Myocyte (in vitro differentiated cells): Measurements from ENCODE around the gene TTBK1. TPM values are rescaled to one million over a fixed set of nuclear protein-coding genes. Genes with fewer than 3 reads are reported as not detected.

Source experiments
- DNase-seq: peaks from one replicate; pipeline ENCODE4 v3.0.0-alpha.2; 2012; ENCODE audit warnings: low read depth
- polyA plus RNA-seq: library from polyadenylated mRNA; unstranded; fragments of >200 nt; gene quantifications from one replicate; pipeline ENCODE4 v1.2.1, GENCODE V29; 2012; ENCODE audit warnings: missing spikeins
- total RNA-seq: library from RNA; depleted of rRNA; stranded (reverse); fragments of >200 nt; gene quantifications from 2 replicates; pipeline ENCODE4 v1.2.3, GENCODE V29; 2014

The TTBK1 gene
- total RNA-seq = not detected in 2 replicates
- polyA plus RNA-seq = 0.01 TPM

GRCh38 chr6:43242908-43243663 is at the start of gene TTBK1:
Gene TTBK1, plus strand, starts transcription at chr6:43243481. Its CDS starts 3,180 bp downstream, at chr6:43246661.
- no peak for DNase-seq

- no peak for DNase-seq
Measured at GRCh38 chr6:43193929-43194328, 49.4 kb upstream of the TTBK1 start.

- DNase-seq = peak; percentile 9
Measured at GRCh38 chr6:43196337-43196736, 46.9 kb upstream of the TTBK1 start.

GRCh38 chr6:43199912-43200311 is 43.4 kb upstream of the TTBK1 start:
- no peak for DNase-seq

- no peak for DNase-seq
Measured at GRCh38 chr6:43200541-43200940, 42.7 kb upstream of the TTBK1 start.

- no peak for DNase-seq
Measured at GRCh38 chr6:43202451-43202850, 40.8 kb upstream of the TTBK1 start.

- no peak for DNase-seq
Measured at GRCh38 chr6:43203029-43203717, 40.1 kb upstream of the TTBK1 start.

GRCh38 chr6:43203718-43204095 is 39.6 kb upstream of the TTBK1 start:
- no peak for DNase-seq

GRCh38 chr6:43204271-43205105 is 38.8 kb upstream of the TTBK1 start:
- no peak for DNase-seq

GRCh38 chr6:43205849-43206248 is 37.4 kb upstream of the TTBK1 start:
- no peak for DNase-seq

- no peak for DNase-seq
Measured at GRCh38 chr6:43207286-43207685, 36.0 kb upstream of the TTBK1 start.

- DNase-seq = no peak
Measured at GRCh38 chr6:43211955-43212354, 31.3 kb upstream of the TTBK1 start.

- DNase-seq = no peak
Measured at GRCh38 chr6:43213431-43213830, 29.9 kb upstream of the TTBK1 start.

- no peak for DNase-seq
Measured at GRCh38 chr6:43215066-43215465, 28.2 kb upstream of the TTBK1 start.

GRCh38 chr6:43216200-43216599 is 27.1 kb upstream of the TTBK1 start:
- DNase-seq = no peak

- no peak for DNase-seq
Measured at GRCh38 chr6:43217351-43217750, 25.9 kb upstream of the TTBK1 start.

GRCh38 chr6:43219119-43219518 is 24.2 kb upstream of the TTBK1 start:
- no peak for DNase-seq

GRCh38 chr6:43219814-43220213 is 23.5 kb upstream of the TTBK1 start:
- DNase-seq = no peak

GRCh38 chr6:43220439-43220951 is 22.8 kb upstream of the TTBK1 start:
- DNase-seq = no peak

- no peak for DNase-seq
Measured at GRCh38 chr6:43221046-43221972, 22.0 kb upstream of the TTBK1 start.
